NCI-H226 (cell line): ENCODE results near the gene NCOR1.
"Not testable (repeated sequence)": the region's sequence is repeated elsewhere in the genome, so short reads cannot be mapped to it uniquely, and the experiment has no call there.

Experiments used
- DNase-seq: peaks from one replicate; pipeline ENCODE4 v3.0.0-alpha.2; 2015

The NCOR1 gene

GRCh38 chr17:16214190-16215001, 938 bp downstream of the NCOR1 start:
- no peak for DNase-seq

- DNase-seq, result no peak
Measured at GRCh38 chr17:16212793-16213192, 2.5 kb downstream of the NCOR1 start.

DNA sequence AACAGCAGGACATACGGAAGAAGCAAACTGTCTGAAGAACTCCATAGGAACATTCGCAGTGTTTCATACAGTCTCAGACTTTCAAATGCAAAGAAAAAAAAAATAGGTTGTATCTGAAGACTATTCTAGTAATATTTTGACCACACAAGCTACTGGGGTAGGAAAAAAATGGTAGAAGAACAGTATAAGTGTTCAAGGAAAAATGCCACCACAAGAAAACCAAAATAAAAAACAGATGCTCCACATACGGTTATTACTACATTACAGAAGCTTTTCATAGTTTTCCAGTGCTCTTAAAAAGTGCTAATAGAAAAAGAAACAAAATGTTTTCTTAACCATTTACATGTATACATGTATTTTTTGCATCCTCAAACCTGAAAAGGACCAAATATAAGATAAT, 3.7 kb downstream of the NCOR1 start:
- no peak for DNase-seq

DNA sequence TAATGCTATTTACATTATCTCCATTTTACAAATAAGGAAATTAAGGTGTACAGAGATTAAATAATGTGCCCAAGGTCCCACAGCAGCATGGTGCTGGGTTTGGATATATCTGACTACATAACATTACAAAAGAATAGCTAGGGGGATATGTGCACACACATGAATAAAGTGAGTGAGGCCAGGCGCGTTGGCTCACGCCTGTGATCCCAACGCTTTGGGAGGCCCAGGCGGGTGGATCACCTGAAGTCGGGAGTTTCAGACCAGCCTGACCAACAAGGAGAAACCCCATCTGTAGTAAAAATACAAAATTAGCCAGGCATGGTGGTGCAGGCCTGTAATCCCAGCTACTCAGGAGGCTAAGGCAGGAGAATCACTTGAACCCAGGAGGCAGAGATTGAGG, 10.6 kb downstream of the NCOR1 start:
- DNase-seq, result not testable (repeated sequence)

- DNase-seq, result not testable (repeated sequence)
Measured at GRCh38 chr17:16202554-16203500, 12.5 kb downstream of the NCOR1 start.

GRCh38 chr17:16201693-16202131, 13.6 kb downstream of the NCOR1 start:
- not testable (repeated sequence) for DNase-seq

DNA sequence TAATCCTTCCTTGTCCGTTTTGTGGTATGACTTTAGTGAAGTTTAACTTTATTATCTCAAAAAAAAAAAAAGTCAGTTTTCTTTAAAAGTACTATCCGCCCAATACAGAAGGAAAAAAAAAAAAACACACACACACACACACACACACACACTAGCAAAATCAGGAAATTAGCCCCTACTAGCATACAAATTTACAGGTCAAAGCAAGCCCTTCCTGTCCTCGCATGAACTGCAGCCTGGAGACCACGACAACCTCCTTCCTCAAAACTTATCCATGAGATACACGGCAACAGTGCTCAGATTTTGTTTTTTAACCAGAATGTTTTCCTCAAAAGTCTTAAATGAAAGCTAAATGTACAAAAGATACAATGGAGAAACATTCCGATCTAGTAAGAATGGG, 16.2 kb downstream of the NCOR1 start:
- DNase-seq, result no peak

- DNase-seq, result no peak
Measured at GRCh38 chr17:16197276-16197675, 18.1 kb downstream of the NCOR1 start.

DNA sequence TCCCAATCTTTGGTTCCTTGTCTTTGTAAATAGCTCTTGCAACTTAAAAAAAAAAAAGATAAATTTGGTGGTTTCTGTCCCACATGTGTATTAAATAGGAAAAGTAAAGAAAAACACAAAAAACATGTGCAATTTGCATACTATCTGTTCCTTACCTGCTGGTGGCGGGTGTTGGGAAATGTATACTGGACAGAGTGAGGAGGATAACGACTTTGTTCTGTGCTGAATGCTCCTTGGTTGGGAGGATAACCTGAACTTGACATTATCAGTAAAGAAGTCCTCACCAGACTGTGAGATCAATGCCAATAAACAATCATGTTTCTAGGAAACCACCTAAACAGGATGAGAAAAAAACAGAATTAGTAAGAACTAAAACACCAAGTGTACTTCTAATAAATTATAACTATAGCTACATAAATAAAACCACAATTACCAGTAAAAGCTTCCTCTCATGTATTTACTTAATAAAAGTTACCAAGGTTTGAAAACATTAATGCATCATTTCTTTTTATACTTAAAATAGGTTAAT, 21.0 kb downstream of the NCOR1 start:
- not testable (repeated sequence) for DNase-seq

DNA sequence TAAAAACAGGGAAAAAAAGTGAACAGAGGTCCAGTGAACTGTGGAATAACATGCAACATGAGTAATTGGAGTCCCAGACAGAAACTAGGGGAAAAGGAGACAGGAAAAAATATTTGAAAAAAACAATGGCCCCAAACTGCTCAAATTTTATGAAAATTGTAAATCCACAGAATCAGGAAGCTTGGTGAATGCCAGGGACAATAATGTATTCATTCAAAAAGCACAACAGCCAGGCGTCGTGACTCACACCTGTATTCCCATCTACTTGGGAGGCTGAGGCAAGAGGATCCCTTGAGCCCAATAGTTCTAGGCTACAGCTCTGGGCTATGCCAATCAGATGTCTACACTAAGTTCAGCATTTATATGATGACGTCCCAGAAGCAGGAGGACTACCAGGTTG, 23.7 kb downstream of the NCOR1 start:
- no peak for DNase-seq

DNA sequence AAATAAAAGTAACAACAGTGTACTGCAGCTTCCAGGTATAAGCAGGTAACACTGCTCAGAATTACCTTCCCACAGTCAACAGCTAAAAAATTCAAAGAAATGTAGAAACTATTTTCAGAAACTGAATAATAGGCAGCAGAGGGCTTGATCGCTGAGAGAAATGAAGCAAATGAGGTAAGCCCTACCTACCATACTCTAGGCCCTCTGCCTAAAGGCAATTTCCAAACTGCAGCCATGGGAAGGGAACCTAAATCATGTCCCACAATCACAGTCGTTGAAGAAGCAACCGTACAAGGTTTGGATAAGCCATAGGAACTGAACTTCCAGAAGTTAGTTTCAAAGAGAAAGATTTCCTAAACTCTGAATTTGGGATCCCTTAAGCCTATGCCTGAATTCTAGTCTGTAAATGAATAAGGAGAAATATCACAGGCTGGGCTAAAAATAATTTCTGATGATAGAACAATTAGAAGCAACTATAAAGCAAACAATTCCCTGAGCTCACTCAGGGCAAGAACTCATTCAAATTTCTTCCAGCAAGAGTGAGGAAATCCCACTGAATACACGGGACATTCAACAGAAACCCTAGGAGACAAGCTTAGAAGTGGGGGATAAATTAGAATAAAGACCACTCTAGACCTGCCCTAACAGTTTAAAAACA, 24.5 kb downstream of the NCOR1 start:
- no peak for DNase-seq

- no peak for DNase-seq
Measured at GRCh38 chr17:16189791-16190348, 25.5 kb downstream of the NCOR1 start.

DNA sequence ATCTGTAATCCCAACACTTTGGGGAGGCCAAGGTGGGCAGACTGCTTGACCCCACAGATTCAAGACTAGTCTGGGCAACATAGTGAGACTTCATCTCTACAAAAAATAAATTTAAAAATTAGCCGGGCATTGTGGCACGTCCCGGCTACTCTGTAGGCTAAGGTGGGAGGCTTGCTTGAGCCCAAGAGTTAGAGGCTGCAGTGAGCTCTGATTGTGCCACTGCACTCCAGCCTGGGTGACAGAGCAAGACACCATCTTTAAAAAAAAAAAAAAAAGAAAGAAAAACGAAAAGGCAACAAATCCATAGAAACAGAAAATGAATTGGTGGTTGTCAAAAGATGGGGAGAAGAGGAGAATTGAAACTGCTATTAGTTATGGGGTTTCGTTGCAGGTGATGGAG, 27.7 kb downstream of the NCOR1 start:
- DNase-seq, result no peak

- DNase-seq, result no peak
Measured at GRCh38 chr17:16181581-16181980, 33.8 kb downstream of the NCOR1 start.

DNA sequence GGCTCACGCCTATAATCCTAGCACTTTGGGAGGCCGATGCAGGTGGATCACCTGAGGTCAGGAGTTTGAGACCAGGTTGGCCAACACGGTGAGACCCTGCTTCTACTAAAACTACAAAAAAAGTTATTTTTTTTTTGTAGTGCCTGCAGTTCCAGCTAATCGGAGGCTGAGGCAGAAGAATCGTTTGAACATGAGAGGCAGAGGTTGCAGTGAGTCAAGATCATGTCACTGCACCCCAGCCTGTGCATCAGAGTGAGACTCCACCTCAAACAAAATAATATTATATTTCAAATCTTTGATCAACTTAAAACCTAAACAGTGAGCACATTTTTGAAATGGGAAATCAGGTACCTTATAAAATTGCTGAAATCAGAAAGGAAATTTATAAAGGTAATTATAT, 36.5 kb downstream of the NCOR1 start:
- DNase-seq, result no peak

GRCh38 chr17:16171613-16172012, 43.7 kb downstream of the NCOR1 start:
- DNase-seq, result no peak

DNA sequence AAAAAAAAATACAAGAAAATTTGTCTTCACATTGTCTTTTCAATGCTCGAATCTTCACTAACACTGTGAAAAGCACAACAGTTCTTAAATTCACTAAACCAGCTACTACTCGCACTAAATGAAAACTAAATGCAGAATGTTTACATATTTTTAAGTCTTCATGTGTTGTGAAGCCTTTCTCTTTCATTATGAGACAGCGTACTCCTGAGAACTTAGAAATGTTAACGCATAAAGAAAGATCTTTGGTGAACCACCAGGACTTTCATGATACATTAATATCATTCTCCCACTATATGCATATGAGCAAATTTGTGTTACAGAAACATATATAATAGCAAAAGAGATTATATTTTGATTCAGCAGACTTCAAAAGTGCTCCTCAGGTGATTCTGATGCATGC, 48.6 kb downstream of the NCOR1 start:
- DNase-seq, result not testable (repeated sequence)

- peak; percentile 7 for DNase-seq
Measured at GRCh38 chr17:16158714-16159113, 56.6 kb downstream of the NCOR1 start.

GRCh38 chr17:16155536-16155935, 59.8 kb downstream of the NCOR1 start:
- no peak for DNase-seq

- DNase-seq, result not testable (repeated sequence)
Measured at GRCh38 chr17:16152326-16152725, 63.0 kb downstream of the NCOR1 start.

DNA sequence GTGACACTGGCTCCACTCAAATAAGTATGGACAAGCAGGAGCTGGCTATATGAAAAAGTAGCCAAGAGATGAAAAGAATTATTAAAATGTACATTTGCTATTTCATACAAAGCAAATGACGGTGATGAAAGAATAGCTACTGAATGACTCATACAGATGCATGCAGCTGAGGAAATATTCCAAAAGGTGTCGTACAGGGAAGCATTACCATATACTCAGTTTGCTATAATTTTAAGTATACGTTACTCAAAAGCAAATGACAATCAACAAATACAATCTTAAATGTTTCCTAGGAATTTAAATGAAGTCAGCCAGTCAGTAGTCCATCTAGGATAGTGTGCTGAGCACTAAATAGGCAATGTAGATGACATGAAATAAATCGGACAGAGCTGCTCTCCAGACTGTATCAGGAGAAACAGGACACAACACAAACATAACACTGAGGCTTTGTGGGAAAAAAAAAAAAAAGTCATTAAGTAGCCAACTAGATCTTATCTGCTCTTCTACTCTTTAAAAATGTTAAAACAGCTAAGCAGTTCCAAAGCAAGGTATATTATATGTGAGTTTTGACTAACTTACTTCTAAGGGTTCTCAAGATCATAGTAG, 65.0 kb downstream of the NCOR1 start:
- DNase-seq, result peak; percentile 68

DNA sequence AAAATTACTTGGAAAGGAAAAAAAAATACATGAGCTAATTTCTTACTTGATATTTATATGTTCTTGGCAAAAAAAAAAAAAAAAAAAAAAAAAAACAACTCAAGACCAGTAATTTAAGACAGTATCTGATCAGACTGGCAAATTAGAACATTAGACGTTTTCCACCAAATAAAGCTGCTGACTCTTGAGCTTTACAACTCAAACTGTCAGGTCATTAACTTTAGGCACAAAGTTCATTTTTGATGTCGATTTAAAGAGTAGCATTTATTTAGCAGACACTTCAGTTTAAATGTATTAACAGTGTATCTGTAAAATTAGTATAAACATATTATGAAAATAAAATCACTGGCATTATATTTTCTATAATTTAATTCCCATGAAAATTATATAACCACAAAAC, 66.7 kb downstream of the NCOR1 start:
- no peak for DNase-seq
